ENCODE data around the gene ZNF580. TPM values are rescaled to one million over a fixed set of nuclear protein-coding genes. Genes with fewer than 3 reads are reported as not detected.

The ZNF580 gene
- polyA plus RNA-seq, 10 donors, result 17.4 to 27.7 (median 18.9) TPM

DNA sequence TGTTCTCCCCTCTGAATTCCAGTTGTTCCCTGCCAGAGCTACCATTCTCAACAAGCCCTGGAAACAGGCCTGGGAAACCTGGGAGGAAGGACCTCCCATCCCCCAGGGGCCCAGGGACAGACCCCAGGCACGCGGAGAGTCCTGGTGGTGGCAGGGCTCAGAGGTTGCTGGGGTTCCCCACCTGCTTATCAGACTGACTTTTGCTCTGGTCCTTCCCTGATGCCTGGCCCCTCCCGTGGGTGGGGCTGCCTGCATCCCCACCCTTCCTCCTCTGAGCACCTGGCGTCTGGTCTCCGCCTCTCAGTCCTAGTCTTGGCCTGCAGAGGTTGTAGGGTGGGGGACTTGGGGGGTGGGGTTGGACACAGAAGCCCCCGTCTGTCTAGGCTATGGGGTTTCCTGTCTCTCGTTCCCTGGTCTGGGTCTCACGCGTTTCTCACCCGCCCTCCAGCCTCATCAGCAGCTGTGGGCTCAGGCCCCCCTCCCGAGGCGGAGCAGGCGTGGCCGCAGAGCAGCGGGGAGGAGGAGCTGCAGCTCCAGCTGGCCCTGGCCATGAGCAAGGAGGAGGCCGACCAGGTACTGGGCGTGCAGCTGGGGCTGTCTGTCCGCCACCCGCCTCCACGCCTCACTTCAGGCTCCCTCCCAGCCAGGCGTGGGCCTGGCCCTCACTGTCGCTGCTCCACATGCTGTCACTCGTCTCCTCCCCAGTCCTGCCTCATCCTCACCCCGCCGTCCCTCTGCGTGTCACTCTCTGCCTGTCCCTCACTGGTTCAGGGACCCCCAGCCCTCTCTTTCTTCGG, 47.8 kb downstream of the ZNF580 start:
- DNase-seq, result peak; percentile 48 to 83 (median 63)

DNA sequence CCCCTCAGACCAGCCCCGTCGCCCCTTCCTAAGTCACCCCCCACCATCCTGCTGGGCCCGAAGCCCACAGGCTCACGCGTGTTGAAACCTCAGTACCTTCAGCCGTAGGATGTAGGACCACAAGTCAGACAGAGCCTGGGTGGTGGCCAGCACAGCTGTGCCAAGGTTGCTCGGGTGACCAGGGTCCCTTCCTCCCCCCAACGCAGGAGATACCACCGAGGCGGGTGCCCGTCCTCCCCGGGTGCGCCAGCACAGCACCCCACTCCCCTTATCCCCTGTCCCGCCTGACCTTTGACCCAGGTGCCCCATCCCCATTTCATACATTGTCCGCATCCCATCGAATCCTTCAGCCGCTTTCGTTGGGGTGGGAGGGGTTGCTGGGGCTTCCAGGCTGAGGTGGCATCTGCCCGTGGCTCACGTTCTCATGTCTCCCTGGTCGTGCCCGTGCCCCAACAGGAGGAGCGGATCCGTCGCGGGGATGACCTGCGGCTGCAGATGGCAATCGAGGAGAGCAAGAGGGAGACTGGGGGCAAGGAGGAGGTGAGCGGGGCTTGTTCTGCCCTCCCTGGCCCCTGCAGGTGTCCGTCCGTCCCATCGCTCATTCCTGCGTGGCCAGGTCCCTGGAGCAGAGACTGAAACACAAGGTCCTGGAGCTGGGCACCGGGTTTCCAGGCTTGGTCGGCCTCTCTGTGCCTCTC, 48.8 kb downstream of the ZNF580 start:
- no peak for DNase-seq

DNA sequence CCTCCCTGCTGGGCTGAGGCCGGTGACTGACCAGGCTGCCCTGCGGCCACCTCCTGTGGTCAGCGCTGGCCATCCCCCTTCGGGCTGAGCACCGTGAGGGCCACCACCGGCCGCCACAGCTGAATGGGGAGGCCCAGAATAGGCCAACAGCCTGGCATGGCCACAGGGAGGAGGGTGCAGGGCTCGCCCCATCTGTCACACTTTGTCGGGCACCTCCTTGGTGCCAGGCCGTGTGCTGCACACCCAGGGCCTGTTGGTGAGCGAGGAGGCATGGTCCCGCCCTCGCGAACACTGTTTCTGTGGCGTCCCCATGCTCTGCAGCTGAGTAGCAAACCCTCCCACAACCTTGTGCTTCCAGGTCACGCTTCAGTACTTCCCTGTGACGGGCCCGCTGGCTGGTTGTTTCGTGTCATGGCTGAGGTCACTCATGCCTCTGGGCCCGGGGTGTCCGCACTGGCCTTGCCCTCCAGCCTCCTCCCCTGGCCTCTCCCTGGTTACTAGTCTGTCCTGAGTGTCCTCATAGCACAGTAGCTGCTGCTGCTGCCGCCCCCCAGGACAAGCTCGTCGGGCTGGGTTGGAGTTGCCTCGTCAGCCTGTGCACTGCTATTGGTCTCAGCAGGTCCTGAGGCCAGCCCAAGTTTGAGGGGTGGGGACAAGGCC, 49.4 kb downstream of the ZNF580 start:
- DNase-seq, result no peak

DNA sequence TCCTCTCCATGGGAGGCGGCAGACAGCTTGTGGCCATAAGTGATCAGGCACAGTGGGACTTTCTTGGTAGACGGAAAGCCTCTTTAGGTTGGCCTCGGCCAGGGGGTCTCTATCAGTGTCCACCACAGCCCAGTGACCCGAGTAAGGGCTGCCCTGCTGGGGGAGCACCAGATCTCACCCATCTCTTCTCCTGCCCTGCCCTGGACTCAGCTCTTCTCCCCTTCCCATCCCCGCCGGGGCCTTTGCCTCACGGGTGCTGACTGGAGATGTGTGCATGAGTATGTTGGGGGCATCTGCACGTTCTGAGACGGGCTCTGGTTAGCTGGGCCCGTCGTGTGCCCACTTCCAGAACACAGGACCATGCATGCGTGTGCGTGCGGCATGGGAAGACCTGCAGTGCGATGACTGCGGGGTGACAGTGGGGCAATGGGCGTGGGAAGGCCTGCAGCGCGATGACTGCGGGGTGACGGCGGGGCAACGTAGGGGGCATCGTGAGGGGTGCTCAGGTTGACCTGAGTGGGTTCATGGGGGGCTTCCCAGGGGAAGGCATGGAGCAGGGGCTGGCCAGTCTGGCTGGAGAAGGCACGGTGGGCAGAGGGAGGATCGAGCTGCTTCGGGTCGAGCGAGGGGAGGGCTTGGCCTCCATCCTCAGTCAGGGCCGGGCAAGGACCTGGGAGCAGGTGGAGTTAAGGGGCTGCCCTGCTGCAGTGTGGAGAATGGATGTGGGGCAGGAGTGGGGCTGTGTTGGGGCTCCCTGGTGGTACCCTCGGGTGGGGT, 50.2 kb downstream of the ZNF580 start:
- no peak for DNase-seq

DNA sequence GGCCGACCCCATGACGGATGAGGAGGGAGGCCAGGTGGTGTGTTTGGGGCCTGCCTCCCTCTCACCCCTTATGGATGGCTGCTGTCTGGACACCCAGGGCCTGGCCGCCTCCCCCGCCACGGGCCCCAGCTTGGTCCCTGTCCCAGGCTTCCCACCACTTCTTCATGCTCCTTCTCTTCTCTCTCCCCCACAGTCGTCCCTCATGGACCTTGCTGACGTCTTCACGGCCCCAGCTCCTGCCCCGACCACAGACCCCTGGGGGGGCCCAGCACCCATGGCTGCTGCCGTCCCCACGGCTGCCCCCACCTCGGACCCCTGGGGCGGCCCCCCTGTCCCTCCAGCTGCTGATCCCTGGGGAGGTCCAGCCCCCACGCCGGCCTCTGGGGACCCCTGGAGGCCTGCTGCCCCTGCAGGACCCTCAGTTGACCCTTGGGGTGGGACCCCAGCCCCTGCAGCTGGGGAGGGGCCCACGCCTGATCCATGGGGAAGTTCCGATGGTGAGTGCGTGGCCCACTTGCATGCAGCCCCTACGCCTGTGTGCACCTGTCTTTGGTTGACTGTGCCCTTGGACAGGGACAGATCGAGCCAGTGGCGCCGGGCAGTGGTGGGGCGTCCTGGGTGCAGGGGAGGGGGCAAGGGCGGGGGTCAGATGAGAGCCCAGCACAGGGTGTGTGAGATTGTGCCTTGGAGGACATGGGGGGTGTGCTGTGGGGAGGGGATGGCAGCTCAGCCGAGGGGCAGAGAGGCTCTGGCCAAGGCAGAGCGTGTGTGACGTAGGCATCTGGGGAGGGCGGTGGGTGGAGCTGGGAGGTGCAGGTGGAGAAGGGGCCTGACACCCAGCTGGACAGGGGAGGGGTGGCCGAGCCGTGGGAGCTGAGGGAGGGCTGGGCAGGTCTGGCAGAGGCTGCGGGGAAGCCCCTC, 51.0 kb downstream of the ZNF580 start:
- no peak for DNase-seq

DNA sequence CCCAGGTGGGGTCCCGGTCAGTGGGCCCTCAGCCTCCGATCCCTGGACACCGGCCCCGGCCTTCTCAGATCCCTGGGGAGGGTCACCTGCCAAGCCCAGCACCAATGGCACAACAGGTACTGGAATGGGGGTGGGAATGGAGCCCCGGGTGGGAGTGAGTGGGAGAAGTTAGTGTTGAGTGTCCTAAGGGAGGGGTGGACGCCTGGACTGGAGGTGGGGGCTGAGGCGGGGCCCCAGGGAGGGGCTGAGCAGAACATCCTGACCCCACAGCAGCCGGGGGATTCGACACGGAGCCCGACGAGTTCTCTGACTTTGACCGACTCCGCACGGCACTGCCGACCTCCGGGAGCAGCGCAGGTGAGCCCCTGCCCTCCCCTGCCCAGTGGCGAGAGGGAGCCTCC, 51.9 kb downstream of the ZNF580 start:
- no peak for DNase-seq

Other genes with a start within 250 kb of the ZNF580 start
- 10 to 100 TPM; 26.3 to 47.0 (median 37.2) TPM for gene UBE2S, start 233.2 kb upstream of the ZNF580 start, polyA plus RNA-seq (ENCODE audit: insufficient read length in 10 of 10)
- under 1 TPM; 0.07 to 0.39 (median 0.15) TPM for gene SHISA7, start 197.7 kb upstream of the ZNF580 start, polyA plus RNA-seq (ENCODE audit: insufficient read length in 10 of 10)
- 10 to 100 TPM; 26.6 to 40.9 (median 30.8) TPM for gene ISOC2, start 179.4 kb upstream of the ZNF580 start, polyA plus RNA-seq (ENCODE audit: insufficient read length in 10 of 10)
- gene C19orf85, start 176.3 kb upstream of the ZNF580 start, polyA plus RNA-seq (ENCODE audit: insufficient read length in 10 of 10), result not detected
- gene ZNF628, start 164.4 kb upstream of the ZNF580 start, polyA plus RNA-seq (ENCODE audit: insufficient read length in 10 of 10), result 1 to 10 TPM; 2.1 to 4.3 (median 3.1) TPM
- gene NAT14, start 155.8 kb upstream of the ZNF580 start, polyA plus RNA-seq (ENCODE audit: insufficient read length in 10 of 10), result 10 to 100 TPM; 21.1 to 41.2 (median 27.1) TPM
- 10 to 100 TPM; 13.9 to 50.8 (median 23.6) TPM for gene SSC5D, start 152.6 kb upstream of the ZNF580 start, polyA plus RNA-seq (ENCODE audit: insufficient read length in 10 of 10)
- 1 to 10 TPM in 9 of 10 donors, under 1 TPM in 1; 0.90 to 6.8 (median 3.3) TPM for gene SBK2, start 103.9 kb upstream of the ZNF580 start, polyA plus RNA-seq (ENCODE audit: insufficient read length in 10 of 10)
- under 1 TPM in 3 of 10 donors, not detected in 7; 0.12 to 0.49 (median 0.12) TPM for gene SBK3, start 95.5 kb upstream of the ZNF580 start, polyA plus RNA-seq (ENCODE audit: insufficient read length in 10 of 10)
- 10 to 100 TPM in 6 of 10 donors, 1 to 10 TPM in 4; 9.2 to 14.7 (median 10.4) TPM for gene ZNF579, start 60.2 kb upstream of the ZNF580 start, polyA plus RNA-seq (ENCODE audit: insufficient read length in 10 of 10)
- 10 to 100 TPM in 8 of 10 donors, 1 to 10 TPM in 2; 8.5 to 13.3 (median 11.1) TPM for gene FIZ1, start 41.5 kb upstream of the ZNF580 start, polyA plus RNA-seq (ENCODE audit: insufficient read length in 10 of 10)
- 1 to 10 TPM; 4.6 to 9.1 (median 7.2) TPM for gene ZNF524, start 40.7 kb upstream of the ZNF580 start, polyA plus RNA-seq (ENCODE audit: insufficient read length in 10 of 10)
- gene ZNF865, start 35.4 kb upstream of the ZNF580 start, polyA plus RNA-seq (ENCODE audit: insufficient read length in 10 of 10), result 1 to 10 TPM; 5.0 to 8.7 (median 6.5) TPM
- 1 to 10 TPM; 5.9 to 9.1 (median 7.5) TPM for gene ZNF784, start 16.4 kb upstream of the ZNF580 start, polyA plus RNA-seq (ENCODE audit: insufficient read length in 10 of 10)
- gene ZNF581, start 2.6 kb downstream of the ZNF580 start, polyA plus RNA-seq (ENCODE audit: insufficient read length in 10 of 10), result 10 to 100 TPM; 17.3 to 29.8 (median 24.3) TPM
- 10 to 100 TPM; 10.2 to 17.7 (median 12.1) TPM for gene CCDC106, start 7.2 kb downstream of the ZNF580 start, polyA plus RNA-seq (ENCODE audit: insufficient read length in 10 of 10)
- gene U2AF2, start 14.0 kb downstream of the ZNF580 start, polyA plus RNA-seq (ENCODE audit: insufficient read length in 10 of 10), result 100 to 1,000 TPM in 7 of 10 donors, 10 to 100 TPM in 3; 94.9 to 144 (median 118) TPM
- gene EPN1, start 34.2 kb downstream of the ZNF580 start, polyA plus RNA-seq (ENCODE audit: insufficient read length in 10 of 10), result 10 to 100 TPM; 59.0 to 99.0 (median 74.3) TPM
- gene NLRP9, start 97.4 kb downstream of the ZNF580 start, polyA plus RNA-seq (ENCODE audit: insufficient read length in 10 of 10), result under 1 TPM in 2 of 10 donors, not detected in 8; 0.07 to 0.08 TPM
- under 1 TPM in 5 of 10 donors, not detected in 5; 0.27 to 0.51 (median 0.34) TPM for gene RFPL4A, start 118.1 kb downstream of the ZNF580 start, polyA plus RNA-seq (ENCODE audit: insufficient read length in 10 of 10)
- 1 to 10 TPM in 1 of 10 donors, under 1 TPM in 6, not detected in 3; 0.14 to 1.4 (median 0.45) TPM for gene RFPL4AL1, start 128.1 kb downstream of the ZNF580 start, polyA plus RNA-seq (ENCODE audit: insufficient read length in 10 of 10)
- under 1 TPM in 2 of 10 donors, not detected in 8; 0.03 to 0.06 TPM for gene NLRP11, start 191.0 kb downstream of the ZNF580 start, polyA plus RNA-seq (ENCODE audit: insufficient read length in 10 of 10)
- gene NLRP4, start 195.5 kb downstream of the ZNF580 start, polyA plus RNA-seq (ENCODE audit: insufficient read length in 10 of 10), result not detected